H9 (cell line): Measurements from ENCODE around the gene TGFA. TPM values are rescaled to one million over a fixed set of nuclear protein-coding genes. Genes with fewer than 3 reads are reported as not detected.

Source experiments
- DNase-seq: peaks from one replicate; pipeline ENCODE4 v3.0.0-alpha.2; 2017
- H2AFZ ChIP-seq: one replicate; pipeline ENCODE4 v1.6.1; 2013; ENCODE audit warnings: mild to moderate bottlenecking, low read length, control low read depth, moderate library complexity
- H2AK5ac ChIP-seq: 2 replicates; pipeline ENCODE4 v1.6.1; 2013; ENCODE audit warnings: low read length, control low read depth, mixed read lengths; ENCODE audit not compliant: insufficient read length
- H2BK120ac ChIP-seq: one replicate; pipeline ENCODE4 v1.6.1; 2013; ENCODE audit warnings: low read depth, mild to moderate bottlenecking, low read length, control low read depth, inconsistent platforms; ENCODE audit not compliant: poor library complexity, severe bottlenecking
- H2BK12ac ChIP-seq: 2 replicates; pipeline ENCODE4 v1.6.1; 2013; ENCODE audit warnings: low read length, control low read depth, mixed read lengths, low read depth; ENCODE audit not compliant: insufficient read length
- H2BK15ac ChIP-seq: 2 replicates; pipeline ENCODE4 v1.6.1; 2013; ENCODE audit warnings: low read depth, low read length, control low read depth
- H2BK20ac ChIP-seq: one replicate; pipeline ENCODE4 v1.6.1; 2013; ENCODE audit warnings: low read depth, mild to moderate bottlenecking, low read length, control low read depth, inconsistent platforms; ENCODE audit not compliant: poor library complexity, severe bottlenecking
- H2BK5ac ChIP-seq: 2 replicates; pipeline ENCODE4 v1.6.1; 2013; ENCODE audit warnings: low read length, control low read depth, mixed read lengths; ENCODE audit not compliant: insufficient read length
- H3K14ac ChIP-seq: 2 replicates; pipeline ENCODE4 v1.6.1; 2013; ENCODE audit warnings: low read length, control low read depth; ENCODE audit not compliant: insufficient read depth
- H3K18ac ChIP-seq: 2 replicates; pipeline ENCODE4 v1.6.1; 2013; ENCODE audit warnings: low read depth, mild to moderate bottlenecking, mixed read lengths, low read length, control low read depth; ENCODE audit not compliant: insufficient read length
- H3K23ac ChIP-seq: 2 replicates; pipeline ENCODE4 v1.6.1; 2013; ENCODE audit warnings: low read length, control low read depth, mixed read lengths, low read depth; ENCODE audit not compliant: insufficient read length
- H3K23me2 ChIP-seq: 2 replicates; pipeline ENCODE4 v1.6.1; 2013; ENCODE audit warnings: low read depth, mild to moderate bottlenecking, mixed read lengths, low read length, control low read depth; ENCODE audit not compliant: insufficient read length, poor library complexity, severe bottlenecking
- H3K27ac ChIP-seq: 2 replicates; pipeline ENCODE4 v1.5.1; 2013; ENCODE audit warnings: low read length, control low read depth, mixed read lengths, low read depth; ENCODE audit not compliant: insufficient read length
- H3K27me3 ChIP-seq: 2 replicates; pipeline ENCODE4 v1.6.1; 2013; ENCODE audit warnings: low read length, control low read depth, inconsistent platforms; ENCODE audit not compliant: insufficient read depth
- H3K4ac ChIP-seq: 2 replicates; pipeline ENCODE4 v1.6.1; 2013; ENCODE audit warnings: low read depth, mild to moderate bottlenecking, control low read depth, inconsistent platforms, low read length, moderate library complexity
- H3K4me1 ChIP-seq: 2 replicates; pipeline ENCODE4 v1.6.1; 2013; ENCODE audit warnings: low read length, control low read depth, inconsistent platforms; ENCODE audit not compliant: insufficient read depth
- H3K4me2 ChIP-seq: 2 replicates; pipeline ENCODE4 v1.6.1; 2013; ENCODE audit warnings: low read length, control low read depth, mixed read lengths; ENCODE audit not compliant: insufficient read length, insufficient read depth
- H3K56ac ChIP-seq: 2 replicates; pipeline ENCODE4 v1.6.1; 2013; ENCODE audit warnings: low read depth, mild to moderate bottlenecking, mixed read lengths, low read length, control low read depth; ENCODE audit not compliant: insufficient read length
- H3K79me1 ChIP-seq: 2 replicates; pipeline ENCODE4 v1.6.1; 2013; ENCODE audit warnings: low read depth, mild to moderate bottlenecking, moderate library complexity, low read length, control low read depth, inconsistent platforms; ENCODE audit not compliant: insufficient read depth, poor library complexity, severe bottlenecking
- H3K79me2 ChIP-seq: 2 replicates; pipeline ENCODE4 v1.6.1; 2013; ENCODE audit warnings: low read length, control low read depth, inconsistent platforms; ENCODE audit not compliant: insufficient read depth
- H3K9ac ChIP-seq: 2 replicates; pipeline ENCODE4 v1.6.1; 2013; ENCODE audit warnings: low read length, control low read depth, mixed read lengths; ENCODE audit not compliant: insufficient read length; ENCODE audit errors: extremely low read depth
- H3K9me3 ChIP-seq: one replicate; pipeline ENCODE4 v1.6.1; 2013; ENCODE audit warnings: low read depth, low read length, inconsistent platforms; ENCODE audit not compliant: control insufficient read depth
- H3T11ph ChIP-seq: one replicate; pipeline ENCODE4 v1.6.1; 2013; ENCODE audit warnings: mild to moderate bottlenecking, low read length, control low read depth, inconsistent platforms
- H4K20me1 ChIP-seq: one replicate; pipeline ENCODE4 v1.6.1; 2013; ENCODE audit not compliant: control insufficient read depth, insufficient read length, insufficient read depth
- H4K5ac ChIP-seq: 2 replicates; pipeline ENCODE4 v1.6.1; 2013; ENCODE audit warnings: low read depth, mild to moderate bottlenecking, mixed read lengths, low read length, control low read depth; ENCODE audit not compliant: insufficient read length
- H4K8ac ChIP-seq: replicated peaks from 2 replicates; pipeline ENCODE4 v1.6.1; 2013; ENCODE audit warnings: low read length, control low read depth, mixed read lengths, low read depth; ENCODE audit not compliant: insufficient read length
- H4K91ac ChIP-seq: 2 replicates; pipeline ENCODE4 v1.6.1; 2013; ENCODE audit warnings: low read depth, mild to moderate bottlenecking, moderate library complexity, mixed read lengths, low read length, control low read depth; ENCODE audit not compliant: insufficient read length
- H3K27ac Mint-ChIP-seq, 3 experiments: 2 replicates in 2 of 3; 3 replicates in 1 of 3; pipeline ENCODE4 v1.8.0; 2020 to 2021; ENCODE audit warnings: mixed read lengths in 3 of 3, mild to moderate bottlenecking in 1 of 3, moderate library complexity in 1 of 3
- H3K27me3 Mint-ChIP-seq: 2 replicates; pipeline ENCODE4 v1.8.0; 2021; ENCODE audit warnings: low read depth, mild to moderate bottlenecking, moderate library complexity, mixed read lengths
- H3K36me3 Mint-ChIP-seq, 3 experiments: 2 replicates in 2 of 3; 3 replicates in 1 of 3; pipeline ENCODE4 v1.8.0; 2020 to 2021; ENCODE audit warnings: low read depth in 3 of 3, mixed read lengths in 3 of 3; ENCODE audit not compliant: insufficient read depth in 1 of 3
- H3K4me1 Mint-ChIP-seq, 2 experiments: 2 replicates each; pipeline ENCODE4 v1.8.0; 2020; ENCODE audit warnings: mixed read lengths in 2 of 2
- H3K4me3 Mint-ChIP-seq, 2 experiments: 2 replicates in 1 of 2; 3 replicates in 1 of 2; pipeline ENCODE4 v1.8.0; 2020 to 2021; ENCODE audit warnings: mild to moderate bottlenecking in 2 of 2, mixed read lengths in 2 of 2, moderate library complexity in 1 of 2
- H3K9me3 Mint-ChIP-seq, 2 experiments: 2 replicates in 1 of 2; 3 replicates in 1 of 2; pipeline ENCODE4 v1.8.0; 2020; ENCODE audit warnings: mild to moderate bottlenecking in 2 of 2, mixed read lengths in 2 of 2, moderate library complexity in 1 of 2
- CTCF ChIP-seq: fragments of 200-600 bp; sonication (generic); conservative IDR thresholded peaks from 3 replicates; pipeline ENCODE4 v1.8.0; 2021; ENCODE audit warnings: antibody characterized with exemption, mild to moderate bottlenecking
- WGBS: extraction: QIAGEN DNeasy Blood & Tissue Kit; methylation state at CpG from one replicate; pipeline ENCODE4 v1.1.7; 2013; ENCODE audit warnings: missing lambda C conversion rate, low lambda C conversion rate, mixed read lengths; ENCODE audit not compliant: insufficient read length; ENCODE audit errors: extremely low coverage; 5-methylcytosine and 5-hydroxymethylcytosine counted together
- total RNA-seq: library from RNA; stranded (reverse); gene quantifications from 2 replicates; pipeline ENCODE4 v1.2.1, GENCODE V29; 2021

Gene TGFA
- total RNA-seq, 1 experiment from 2014 or later: 3.3 TPM

- Histone ChIP-seq H3K79me2 (no peaks in the 10 kb centered on the region), H2AFZ (no peak overlapping the region), H3K27me3 (no peaks in the 10 kb centered on the region), H3K27ac (no peak overlapping the region), H3K9ac (no peak overlapping the region), H2BK15ac (no peak overlapping the region), H3K56ac (no peak overlapping the region), H2BK120ac (no peak overlapping the region), H3K23me2 (no peaks in the 10 kb centered on the region), H3K4ac (no peak overlapping the region), H3K4me2 (no peak overlapping the region), H3K4me1 (no peaks in the 10 kb centered on the region), H4K91ac (no peak overlapping the region), H3K9me3 (no peaks in the 10 kb centered on the region), H3K79me1 (no peaks in the 10 kb centered on the region), H2BK20ac (no peak overlapping the region), H3K14ac (no peak overlapping the region), H3T11ph (no peak overlapping the region), H4K20me1 (no peaks in the 10 kb centered on the region), H3K18ac (no peak overlapping the region), H3K23ac (no peak overlapping the region), H4K8ac (no peak overlapping the region), H2BK5ac (no peak overlapping the region), H4K5ac (no peak overlapping the region), H2BK12ac (no peak overlapping the region), H2AK5ac (no peak overlapping the region)
- TF ChIP-seq CTCF: no peak
- H3K4me3 Mint-ChIP-seq: no peak overlapping the region
- no peak for DNase-seq
- H3K27me3 Mint-ChIP-seq: peaks cover 42% of the 10 kb centered on the region
- H3K9me3 Mint-ChIP-seq: no peaks in the 10 kb centered on the region; a peak in 1 of 5 replicates
- H3K36me3 Mint-ChIP-seq: no peaks in the 10 kb centered on the region
- WGBS: no CpG with 5 or more reads among the region's 1 CpG
- H3K27ac Mint-ChIP-seq: no peak overlapping the region
- H3K4me1 Mint-ChIP-seq: peaks cover 5 to 11% of the 10 kb centered on the region in 2 experiments
These were observed 154.6 kb downstream of the TGFA start for GRCh38 chr2:70399046-70399445.

Other genes starting within 250 kb of the TGFA start
- 124 TPM in 2 replicates for gene ADD2, start 214.4 kb upstream of the TGFA start, total RNA-seq
- gene FIGLA, start 236.8 kb upstream of the TGFA start, total RNA-seq: not detected in 2 replicates